ENCODE results near the gene ZNF574.

Gene ZNF574

GRCh38 chr19:42130254-42130573 lies 54.2 kb downstream of the ZNF574 start:
- DNase-seq: no peak
